ENCODE results near the gene TSGA10IP. TPM values are rescaled to one million over a fixed set of nuclear protein-coding genes. Genes with fewer than 3 reads are reported as not detected.

The TSGA10IP gene
- total RNA-seq, 1 donor from 2014 or later: not detected

GRCh38 chr11:65978391-65979238 is 33.3 kb downstream of the TSGA10IP start:
- H3K27ac ChIP-seq (ENCODE audit: low read depth, low read length): no peak overlapping the region
- Mint-ChIP-seq H3K4me1 (ENCODE audit: low read depth, unreplicated experiment) (no peaks in the 10 kb centered on the region), H3K27ac (ENCODE audit: unreplicated experiment) (no peak overlapping the region), H3K4me3 (ENCODE audit: unreplicated experiment) (no peak overlapping the region), H3K9me3 (ENCODE audit: unreplicated experiment) (no peaks in the 10 kb centered on the region), H3K36me3 (ENCODE audit: low read depth, unreplicated experiment) (peaks cover 10% of the 10 kb centered on the region), H3K27me3 (ENCODE audit: low read depth, unreplicated experiment) (no peaks in the 10 kb centered on the region)
- H3K9ac ChIP-seq (ENCODE audit: low read length): no peak overlapping the region
- H3K4me3 ChIP-seq (ENCODE audit: insufficient read depth, low read depth, low read length): no peak overlapping the region
- no peaks in the 10 kb centered on the region for H3K9me3 ChIP-seq (ENCODE audit: insufficient read depth, low read depth, low read length)
- no peaks in the 10 kb centered on the region for H3K79me2 ChIP-seq (ENCODE audit: insufficient read depth, low read length)
- TF ChIP-seq CTCF (IDR thresholded peaks at IDR 0.05; ENCODE audit: insufficient read depth, low read depth, low read length) (no peak), EZH2 (IDR thresholded peaks at IDR 0.05; ENCODE audit: insufficient read depth, low read length) (no peak)
- no peaks in the 10 kb centered on the region for H3K4me1 ChIP-seq (ENCODE audit: insufficient read depth, low read length)
- no peak for DNase-seq (ENCODE audit: low read depth)
- no peak overlapping the region for H3K4me2 ChIP-seq (ENCODE audit: low read length)
- H3K36me3 ChIP-seq (ENCODE audit: insufficient read depth, low read length): peaks cover 3% of the 10 kb centered on the region
- no peak for FAIRE-seq
- H3K27me3 ChIP-seq (ENCODE audit: insufficient read depth, low read length): no peaks in the 10 kb centered on the region
- peaks cover 7% of the 10 kb centered on the region for H4K20me1 ChIP-seq (ENCODE audit: insufficient read depth, low read length)
- H2AFZ ChIP-seq (ENCODE audit: low read depth, low read length): no peak overlapping the region

- Histone ChIP-seq H3K9ac (ENCODE audit: low read length) (no peak overlapping the region), H3K4me3 (ENCODE audit: insufficient read depth, low read depth, low read length) (no peak overlapping the region), H3K79me2 (ENCODE audit: insufficient read depth, low read length) (no peaks in the 10 kb centered on the region), H3K36me3 (ENCODE audit: insufficient read depth, low read length) (no peaks in the 10 kb centered on the region), H3K27me3 (ENCODE audit: insufficient read depth, low read length) (no peaks in the 10 kb centered on the region), H2AFZ (ENCODE audit: low read depth, low read length) (no peak overlapping the region), H4K20me1 (ENCODE audit: insufficient read depth, low read length) (peaks cover 7% of the 10 kb centered on the region), H3K9me3 (ENCODE audit: insufficient read depth, low read depth, low read length) (no peaks in the 10 kb centered on the region), H3K4me2 (ENCODE audit: low read length) (no peak overlapping the region), H3K27ac (ENCODE audit: low read depth, low read length) (no peak overlapping the region), H3K4me1 (ENCODE audit: insufficient read depth, low read length) (no peaks in the 10 kb centered on the region)
- no peak for DNase-seq (ENCODE audit: low read depth)
- H3K4me3 Mint-ChIP-seq (ENCODE audit: unreplicated experiment): no peak overlapping the region
- no peaks in the 10 kb centered on the region for H3K4me1 Mint-ChIP-seq (ENCODE audit: low read depth, unreplicated experiment)
- H3K27ac Mint-ChIP-seq (ENCODE audit: unreplicated experiment): no peak overlapping the region
- TF ChIP-seq CTCF (IDR thresholded peaks at IDR 0.05; ENCODE audit: insufficient read depth, low read depth, low read length) (no peak), EZH2 (IDR thresholded peaks at IDR 0.05; ENCODE audit: insufficient read depth, low read length) (no peak)
- no peaks in the 10 kb centered on the region for H3K9me3 Mint-ChIP-seq (ENCODE audit: unreplicated experiment)
- H3K27me3 Mint-ChIP-seq (ENCODE audit: low read depth, unreplicated experiment): no peaks in the 10 kb centered on the region
- FAIRE-seq: no peak
- peaks cover 10% of the 10 kb centered on the region for H3K36me3 Mint-ChIP-seq (ENCODE audit: low read depth, unreplicated experiment)
These were observed 34.0 kb downstream of the TSGA10IP start for GRCh38 chr11:65979261-65979759.

Measured in astrocyte (in vitro differentiated cells and primary cell).